Activated CD8-positive, alpha-beta memory T cell treated with anti-CD3 and anti-CD28 coated beads, Interleukin-2, amount 50 U/mL, for 4 hours (primary cell): ENCODE results near the gene SLC17A5.
"Not testable (repeated sequence)": the region's sequence is repeated elsewhere in the genome, so short reads cannot be mapped to it uniquely, and the experiment has no call there.

Experiments used
- DNase-seq: peaks from one replicate; pipeline ENCODE4 v3.0.0-alpha.2; 2020

SLC17A5 gene

DNA sequence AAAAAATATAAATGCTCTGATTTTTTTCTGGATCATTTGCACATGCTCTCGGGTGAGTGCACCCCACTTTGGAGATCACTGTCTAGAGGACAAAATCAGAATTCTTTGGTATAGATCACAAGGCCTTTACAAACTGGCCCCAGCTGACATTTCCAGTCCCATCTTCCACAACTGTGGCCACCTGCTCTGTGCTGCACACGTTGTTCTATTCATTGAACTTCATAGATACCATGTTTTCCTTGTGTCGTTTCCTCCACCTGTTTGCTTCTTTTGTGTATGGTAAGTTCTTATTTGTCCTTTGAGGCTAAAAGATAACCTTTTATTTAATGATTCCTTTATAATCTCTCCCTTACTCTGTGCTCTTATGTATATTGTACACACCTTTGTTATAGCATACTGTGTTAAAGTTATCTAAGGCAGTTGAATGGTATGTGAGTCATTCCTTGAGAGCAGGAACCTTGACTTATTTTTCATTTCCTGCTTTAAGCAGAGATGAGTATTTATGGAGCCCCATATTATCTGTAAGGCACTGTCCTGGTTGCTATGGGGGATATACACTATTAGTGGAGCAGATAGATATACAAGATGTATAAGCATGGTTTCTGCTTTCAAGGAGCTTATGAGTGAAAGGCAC, 12.0 kb upstream of the SLC17A5 start:
- no peak for DNase-seq

DNA sequence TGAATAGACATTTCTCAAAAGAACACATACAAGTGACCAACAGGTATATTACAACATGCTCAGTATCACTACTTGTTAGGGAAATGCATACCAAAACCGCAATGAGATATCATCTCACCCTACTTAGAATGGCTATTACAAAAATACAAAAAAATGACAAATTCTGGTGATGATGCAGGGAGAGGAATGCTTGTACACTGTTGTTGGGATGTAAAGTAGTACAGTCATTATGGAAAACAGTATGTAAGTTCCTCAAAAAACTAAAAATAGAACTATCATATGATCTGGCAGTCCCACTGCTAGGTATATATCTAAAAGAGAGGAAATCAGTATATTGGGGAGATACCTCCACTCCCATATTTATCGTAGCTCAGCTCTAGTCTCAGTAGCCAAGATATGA, 10.9 kb upstream of the SLC17A5 start:
- DNase-seq = no peak

DNA sequence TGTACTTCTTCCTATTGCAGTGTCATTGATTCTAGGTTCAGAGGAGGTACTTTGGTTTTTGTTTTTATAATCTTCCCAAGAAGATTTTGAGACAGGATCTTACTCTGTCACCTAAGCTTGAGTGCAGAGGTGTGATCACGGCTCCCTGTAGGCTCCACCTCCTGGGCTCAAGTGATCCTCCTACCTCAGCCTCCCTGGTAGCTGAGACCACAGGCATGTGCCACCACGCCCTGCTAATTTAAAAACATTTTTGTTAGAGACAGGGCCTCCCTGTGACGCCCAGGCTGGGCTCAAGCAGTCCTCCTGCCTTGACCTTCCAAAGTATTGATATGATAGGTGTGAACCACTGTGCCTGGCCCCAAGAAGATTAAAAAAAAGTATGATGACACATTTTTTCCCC, 3.4 kb upstream of the SLC17A5 start:
- DNase-seq = no peak

DNA sequence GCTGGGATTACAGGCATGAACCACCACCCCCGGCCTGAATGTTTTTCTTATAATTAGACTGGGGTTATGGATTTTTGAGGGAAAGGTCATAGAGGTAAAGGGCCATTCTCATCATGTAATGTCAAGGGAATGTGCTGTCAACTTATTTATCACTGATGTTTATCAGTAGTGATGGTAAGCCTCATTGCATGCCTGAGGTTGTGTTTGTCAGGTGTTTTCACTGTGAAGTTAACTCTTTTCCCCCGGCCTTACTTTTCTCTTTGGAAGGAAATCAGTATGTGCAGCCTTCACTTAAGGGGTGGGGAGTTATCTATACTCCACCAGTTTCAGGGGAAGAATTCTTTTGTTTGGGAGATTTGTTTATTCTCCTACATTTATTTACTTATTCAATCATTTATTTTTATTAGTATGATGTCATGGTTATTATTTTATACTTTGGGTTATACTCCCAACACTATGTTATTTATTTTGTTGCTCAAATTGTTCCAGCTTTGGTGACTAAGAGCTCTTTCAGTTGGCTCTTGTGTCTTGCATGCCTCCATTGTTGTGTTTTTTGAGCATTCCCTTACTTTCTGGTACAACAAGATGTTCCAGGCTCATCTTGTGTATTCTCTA, 2.8 kb upstream of the SLC17A5 start:
- no peak for DNase-seq

DNA sequence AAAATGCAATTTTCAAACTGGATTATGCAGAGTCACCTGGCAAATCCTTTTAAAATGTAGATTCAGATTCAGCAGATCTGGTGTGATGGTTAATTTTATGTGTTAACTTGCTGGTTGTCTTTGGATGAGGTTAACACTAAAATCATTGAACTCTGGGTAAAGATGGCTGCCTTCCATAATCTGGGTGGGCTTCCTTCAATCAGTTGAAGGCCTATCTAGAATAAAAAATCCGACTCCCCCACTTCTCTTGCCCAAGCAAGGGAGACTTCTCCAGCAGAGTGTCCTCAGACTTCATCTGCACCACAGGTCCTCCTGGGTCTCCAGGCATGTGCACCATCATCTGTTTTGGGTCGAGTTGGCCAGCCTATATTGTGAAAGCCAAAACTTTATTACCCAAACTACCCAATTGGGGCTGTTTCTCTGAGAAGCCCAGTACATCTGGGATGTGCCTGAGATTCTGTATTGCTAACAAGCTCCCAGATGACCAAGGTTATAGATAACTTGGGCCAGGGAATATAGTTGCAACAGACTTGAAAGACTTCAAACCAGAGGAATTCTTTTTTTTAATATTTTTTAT, 1.6 kb upstream of the SLC17A5 start:
- DNase-seq = no peak

DNA sequence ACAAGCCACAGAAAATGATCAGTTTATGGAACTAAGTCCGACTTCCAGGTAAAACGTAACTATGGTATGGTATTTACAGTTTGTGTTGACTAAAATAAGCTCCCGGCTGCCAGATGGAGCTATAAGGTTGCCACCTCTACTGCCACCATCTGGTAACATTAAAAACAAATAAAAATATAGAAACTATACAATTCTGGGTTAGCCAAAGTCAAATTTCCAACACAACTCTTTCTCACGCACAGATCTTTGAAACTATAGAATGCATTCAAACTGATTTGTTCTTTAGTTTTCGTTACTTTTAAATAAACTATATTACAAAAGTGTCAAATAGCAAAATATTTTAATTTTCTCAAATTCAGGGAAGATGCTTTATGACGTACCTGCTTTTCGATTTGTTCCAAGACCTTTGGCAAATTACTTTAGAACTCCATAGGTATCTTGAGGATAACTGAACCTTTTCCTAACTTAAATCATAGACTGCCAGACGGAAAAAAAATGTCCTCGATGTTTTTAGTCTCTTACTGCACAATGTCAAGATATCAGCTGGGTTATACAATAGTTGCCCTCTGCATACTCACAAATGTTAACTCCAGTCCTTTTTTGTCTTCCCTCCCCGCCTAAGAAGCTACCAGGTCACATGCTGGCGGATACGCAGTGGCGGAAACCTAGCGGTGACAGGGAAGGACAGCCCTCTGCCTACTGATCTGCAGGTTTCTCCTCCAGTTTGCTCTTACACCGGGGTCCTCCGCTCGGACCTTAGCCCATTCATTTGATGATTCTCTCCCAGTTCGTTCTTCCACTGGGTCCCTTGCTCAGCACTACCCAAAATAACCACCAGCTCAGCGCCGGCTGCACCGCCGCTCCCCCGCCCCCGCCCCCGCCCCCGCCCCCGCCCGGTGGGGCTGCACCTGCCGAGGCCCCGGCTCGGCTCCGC, 888 bp downstream of the SLC17A5 start:
- DNase-seq = peak; percentile 48

DNA sequence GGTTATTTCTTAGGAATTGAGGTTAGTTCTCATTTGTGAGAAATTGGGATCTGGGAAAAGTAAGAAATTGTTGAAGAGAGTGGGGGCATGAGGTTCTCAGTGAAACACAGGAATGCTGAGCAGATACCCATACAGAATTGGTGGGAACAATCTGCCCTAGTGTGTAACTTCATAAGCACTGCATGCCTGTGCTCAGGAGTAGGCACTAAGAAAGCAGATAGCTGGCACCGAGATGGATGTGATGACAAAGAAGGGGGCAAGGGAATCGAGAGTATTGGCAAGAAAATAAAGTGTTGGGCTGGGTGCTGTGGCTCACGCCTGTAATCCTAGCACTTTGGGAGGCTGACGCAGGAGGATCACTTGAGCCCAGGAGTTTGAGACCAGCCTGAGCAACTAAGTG, 4.0 kb downstream of the SLC17A5 start:
- DNase-seq = no peak

DNA sequence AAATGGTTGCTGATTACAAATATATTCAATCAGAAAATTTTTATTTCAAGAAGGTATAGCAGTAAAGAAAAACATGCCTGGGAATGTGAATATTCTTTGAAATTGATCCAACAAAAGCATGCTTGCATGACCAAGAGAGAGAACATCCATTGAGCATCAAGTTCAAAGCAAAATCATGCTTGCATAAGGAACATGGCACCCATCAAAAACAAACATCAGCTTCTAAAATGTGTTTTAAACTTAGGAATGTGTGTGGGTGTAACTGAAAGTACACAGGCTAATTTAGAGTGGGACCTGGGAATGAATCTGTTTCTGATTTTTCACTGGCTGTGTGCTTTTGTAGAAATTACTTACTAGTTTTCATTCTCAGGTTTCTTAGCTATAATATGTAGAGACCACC, 5.6 kb downstream of the SLC17A5 start:
- no peak for DNase-seq

DNA sequence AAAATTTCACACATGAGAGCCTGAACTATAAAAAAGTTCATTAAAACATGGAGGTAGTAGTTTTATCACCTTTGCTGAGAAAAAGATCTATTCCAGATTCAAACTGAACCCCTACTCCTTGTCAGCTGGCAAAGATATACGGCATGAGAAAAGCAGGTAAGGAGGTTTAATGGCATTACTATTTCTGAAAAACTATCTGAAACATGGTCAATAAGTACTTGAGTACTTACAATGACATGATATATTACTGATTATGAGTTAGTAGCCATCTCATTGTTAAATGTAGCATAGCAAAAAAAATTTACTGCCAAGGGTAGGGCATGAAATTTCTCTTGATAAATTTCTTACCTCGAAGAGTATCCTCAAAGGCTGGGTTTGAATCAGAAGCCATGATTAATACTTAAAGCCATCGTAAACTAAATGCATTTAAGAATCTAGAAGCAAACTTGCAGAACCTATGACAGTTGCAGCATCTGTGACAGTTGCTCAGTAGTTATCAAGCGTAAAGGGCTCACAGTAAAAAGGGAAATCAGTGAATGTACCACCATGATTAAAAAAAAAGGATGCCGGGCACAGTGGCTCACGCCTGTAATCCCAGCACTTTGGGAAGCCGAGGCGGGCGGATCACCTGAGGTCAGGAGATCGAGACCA, 8.7 kb downstream of the SLC17A5 start:
- no peak for DNase-seq

DNA sequence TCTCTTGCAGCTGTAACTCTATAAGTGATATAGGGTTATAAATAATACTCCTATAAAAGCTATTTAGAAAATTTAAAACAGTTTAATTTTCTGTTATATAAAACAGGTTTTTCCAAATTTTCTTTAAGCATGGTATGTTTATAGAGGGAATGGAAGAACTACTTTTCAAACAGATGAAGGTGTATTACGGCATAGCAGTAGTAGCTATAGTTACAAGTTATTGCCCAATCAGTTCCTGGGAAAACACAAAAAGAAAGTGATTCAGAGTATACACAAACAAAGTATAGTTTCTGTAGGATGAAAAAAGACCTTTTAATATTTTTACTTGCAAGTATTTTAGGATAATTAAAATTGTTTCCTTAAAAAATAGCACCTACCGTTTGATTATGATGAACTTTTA, 9.8 kb downstream of the SLC17A5 start:
- DNase-seq = no peak

DNA sequence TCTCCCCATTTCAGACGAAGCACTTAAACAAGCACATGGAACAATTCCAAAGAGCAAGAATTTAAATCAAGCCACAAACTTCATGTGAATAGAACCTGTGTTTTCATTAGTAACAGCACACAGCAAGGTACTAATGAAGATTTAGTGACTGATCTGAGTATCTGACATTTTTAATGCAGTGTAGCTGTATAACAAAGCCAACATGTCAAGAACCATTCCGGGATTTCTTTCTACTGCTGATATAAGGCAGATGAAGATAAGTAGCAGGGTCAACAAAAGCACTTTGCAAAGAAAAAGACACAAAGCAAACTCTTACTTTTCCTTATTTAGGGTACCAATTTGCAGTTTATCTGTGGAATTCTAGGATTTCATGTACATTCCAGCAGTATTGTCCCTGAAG, 11.3 kb downstream of the SLC17A5 start:
- no peak for DNase-seq

DNA sequence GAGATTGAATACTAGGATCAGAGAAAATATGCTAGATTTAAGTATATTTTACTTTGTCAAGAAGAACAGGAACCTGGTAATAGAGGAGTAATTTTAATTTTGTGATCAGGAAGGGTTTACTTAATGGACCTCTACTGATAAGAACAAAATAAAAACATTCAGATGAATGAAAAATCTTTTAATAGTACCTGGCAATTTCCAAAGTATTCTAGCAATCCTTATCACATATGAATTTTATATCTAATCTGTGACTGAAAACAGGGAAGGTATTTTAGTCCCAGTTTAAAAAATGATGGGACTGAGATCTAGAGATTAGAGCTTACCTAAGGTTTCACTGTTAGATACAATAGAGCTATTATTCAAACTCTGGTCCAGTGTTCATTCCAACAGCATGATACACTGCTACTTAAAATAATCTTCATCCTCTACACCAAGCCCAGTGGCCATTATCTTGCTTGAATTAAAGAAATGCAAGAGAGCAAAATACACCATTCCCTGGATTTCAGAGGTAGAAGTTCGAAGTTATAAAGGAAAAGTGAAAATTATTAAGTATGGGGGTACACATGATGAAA, 13.5 kb downstream of the SLC17A5 start:
- no peak for DNase-seq

DNA sequence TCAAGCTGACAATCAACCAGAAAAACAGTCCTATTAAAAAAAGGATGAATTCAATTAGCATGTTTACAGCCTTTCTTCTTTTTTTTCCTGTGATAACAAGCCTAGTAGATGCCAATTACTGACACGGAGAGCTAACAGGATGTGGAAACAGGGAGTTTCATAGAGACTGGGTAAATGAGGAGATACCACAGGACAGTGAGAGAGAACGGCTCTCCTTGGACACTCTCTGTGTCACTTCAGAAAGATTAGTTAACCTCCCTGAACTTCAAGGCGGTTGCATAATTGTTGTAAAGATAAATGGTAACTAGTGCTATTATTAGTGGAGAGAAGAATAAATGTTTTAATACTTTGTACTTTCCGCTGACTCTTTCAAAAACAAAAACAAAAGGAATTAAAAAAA, 14.8 kb downstream of the SLC17A5 start:
- DNase-seq = no peak

DNA sequence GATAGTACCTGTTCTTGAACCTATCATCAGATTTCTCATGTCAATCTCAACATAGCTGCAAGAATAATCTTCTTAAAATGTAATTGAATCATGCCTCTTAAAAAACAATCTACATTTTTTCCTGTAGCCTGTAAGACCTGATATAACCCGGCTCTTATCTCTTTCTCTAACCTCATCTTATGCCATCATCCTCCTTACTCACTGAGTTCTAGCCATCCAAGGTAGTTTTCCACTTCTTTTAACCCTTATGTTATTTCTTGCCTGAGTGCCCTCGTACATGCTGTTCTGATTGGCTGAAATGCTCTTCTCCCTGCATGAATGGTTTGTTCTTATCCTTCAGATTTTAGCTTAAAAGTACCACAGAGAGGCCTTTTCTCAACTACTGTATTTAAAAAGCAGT, 16.4 kb downstream of the SLC17A5 start:
- no peak for DNase-seq

DNA sequence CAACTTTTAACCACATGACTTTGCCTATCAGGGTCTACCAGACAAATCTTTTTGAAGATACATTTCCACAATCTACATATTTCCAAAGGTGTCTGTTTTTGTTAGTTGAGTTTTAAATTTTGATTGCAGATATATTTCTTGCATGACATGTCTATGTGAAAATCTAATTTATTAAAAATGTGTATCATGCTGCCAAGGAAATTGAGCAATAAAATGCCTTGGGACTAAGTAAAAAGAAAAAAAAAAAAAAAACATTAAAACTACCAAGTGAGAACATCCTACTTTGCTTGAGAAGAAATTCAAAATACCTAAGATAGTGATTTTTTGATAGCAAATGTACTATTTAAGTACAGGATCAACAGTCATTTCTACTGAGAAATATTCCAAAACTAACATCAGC, 17.7 kb downstream of the SLC17A5 start:
- no peak for DNase-seq

DNA sequence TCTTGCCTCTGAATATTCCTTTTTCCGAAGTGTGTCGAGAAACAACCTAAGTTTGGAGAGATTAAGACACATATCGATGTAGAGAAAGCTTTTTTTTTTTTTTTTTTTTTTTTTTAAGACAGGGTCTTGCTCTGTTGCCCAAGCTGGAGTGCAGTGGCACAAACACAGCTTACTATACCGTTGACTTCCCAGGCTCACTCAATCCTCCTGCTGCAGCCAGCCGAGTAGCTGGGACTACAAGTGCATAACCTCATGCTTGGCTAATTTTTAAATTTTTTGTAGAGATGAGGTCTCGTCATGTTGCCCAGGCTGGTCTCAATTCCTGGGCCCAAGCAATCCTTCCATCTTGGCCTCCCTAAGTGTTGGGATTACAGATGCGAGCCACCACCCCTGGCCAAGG, 21.4 kb downstream of the SLC17A5 start:
- no peak for DNase-seq

DNA sequence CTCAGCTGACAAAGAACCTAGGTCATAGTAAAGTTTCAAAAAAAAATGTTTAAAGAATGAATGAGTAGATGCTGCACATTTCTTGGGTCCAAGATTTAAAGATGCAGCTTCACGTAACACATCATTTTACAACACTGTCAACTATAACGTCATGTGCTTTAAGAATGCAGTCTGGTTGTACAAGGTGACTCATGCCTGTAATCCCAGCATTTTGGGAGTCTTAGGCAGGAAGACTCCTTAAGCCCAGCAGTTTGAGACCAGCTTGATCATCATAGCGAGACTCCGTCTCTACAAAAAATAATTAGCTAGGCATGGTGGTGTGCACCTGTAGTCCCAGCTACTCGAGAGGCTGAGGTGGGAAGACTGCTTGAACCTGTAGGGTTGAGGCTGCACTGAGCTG, 21.9 kb downstream of the SLC17A5 start:
- no peak for DNase-seq

DNA sequence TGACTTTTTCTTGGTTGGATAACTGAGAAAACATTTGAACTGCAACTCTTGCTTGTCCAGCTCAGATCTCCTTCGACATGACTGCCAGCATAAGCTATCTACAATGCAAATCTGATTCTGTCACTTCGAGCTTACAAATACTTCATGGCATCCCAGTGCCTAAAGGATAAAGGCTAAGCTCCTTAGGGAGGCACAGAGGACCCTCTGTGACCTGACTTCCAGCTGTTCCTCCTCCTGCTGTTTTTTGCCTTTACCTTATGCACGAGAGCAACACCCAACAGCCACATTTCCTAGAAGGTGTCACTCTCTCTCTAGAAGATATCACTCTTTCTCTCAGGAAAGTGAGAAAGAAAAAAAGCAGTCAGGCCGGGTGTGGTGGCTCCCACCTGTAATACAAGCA, 23.4 kb downstream of the SLC17A5 start:
- DNase-seq = no peak

DNA sequence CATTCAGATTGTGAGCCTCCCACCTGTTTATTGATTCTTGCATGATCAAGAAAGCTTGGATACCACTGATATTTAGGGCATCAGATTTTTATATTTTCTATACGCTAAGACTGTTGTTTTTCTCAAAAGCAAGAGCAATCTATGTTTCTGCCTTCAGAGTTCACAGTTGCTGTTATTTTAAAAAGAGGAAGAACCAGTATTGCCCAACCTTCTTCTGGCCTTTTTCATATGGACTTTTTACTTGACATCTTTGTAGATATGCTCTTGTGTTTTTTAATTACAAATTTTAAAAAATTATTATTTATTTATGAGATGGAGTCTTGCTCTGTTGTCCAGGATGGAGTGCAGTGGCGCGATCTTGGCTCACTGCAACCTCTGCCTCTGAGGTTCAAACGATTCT, 28.9 kb downstream of the SLC17A5 start:
- DNase-seq = no peak

DNA sequence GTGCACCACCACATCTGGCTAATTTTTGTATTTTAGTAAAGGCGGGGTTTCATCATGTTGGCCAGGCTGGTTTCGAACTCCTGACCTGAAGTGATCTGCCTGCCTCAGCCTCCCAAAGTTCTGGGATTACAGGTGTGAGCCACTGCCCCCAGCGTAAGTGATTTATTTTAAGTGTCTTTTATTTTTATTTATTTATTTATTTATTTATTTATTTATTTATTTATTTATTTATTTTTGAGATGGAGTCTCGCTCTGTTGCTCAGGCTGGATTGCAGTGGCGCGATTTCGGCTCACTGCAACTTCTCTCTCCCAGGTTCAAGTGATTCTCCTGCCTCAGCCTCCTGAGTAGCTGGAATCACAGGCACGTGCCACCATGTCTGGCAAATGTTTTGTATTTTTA, 30.3 kb downstream of the SLC17A5 start:
- DNase-seq = not testable (repeated sequence)

DNA sequence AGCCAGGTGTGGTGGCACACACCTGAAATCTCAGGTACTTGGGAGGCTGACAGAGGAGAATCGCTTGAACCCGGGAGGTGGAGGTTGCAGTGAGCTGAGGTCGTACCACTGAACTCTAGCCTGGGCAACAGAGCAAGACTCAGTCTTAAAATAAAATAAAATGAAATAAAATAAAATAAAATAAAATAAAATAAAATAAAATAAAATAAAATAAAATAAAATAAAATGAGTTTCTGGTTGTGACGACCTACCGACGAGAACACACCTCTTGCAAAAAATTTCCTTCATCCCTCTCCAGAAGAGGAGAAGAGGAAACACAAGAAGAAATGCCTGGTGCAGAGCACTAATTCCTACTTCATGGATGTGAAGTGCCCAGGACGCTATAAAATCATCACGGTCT, 35.7 kb downstream of the SLC17A5 start:
- DNase-seq = not testable (repeated sequence)

DNA sequence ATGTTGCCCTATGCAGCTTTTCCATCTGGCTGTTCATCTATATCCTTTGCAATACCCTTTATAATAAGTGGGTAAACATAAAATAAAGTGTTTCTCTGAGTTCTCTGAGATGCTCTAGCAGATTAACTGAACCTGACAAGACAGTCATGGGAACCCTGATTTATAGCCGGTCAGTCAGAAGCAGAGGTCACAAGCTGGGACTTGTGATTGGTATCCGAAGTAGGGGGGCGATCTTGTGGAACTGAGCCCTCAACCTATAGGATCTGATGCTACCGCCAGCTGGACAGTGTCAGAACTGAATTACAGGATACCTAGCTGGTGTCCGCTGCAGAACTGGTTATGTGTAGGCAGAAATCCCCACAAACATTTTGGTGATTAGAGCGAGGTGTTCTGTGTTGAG, 39.0 kb downstream of the SLC17A5 start:
- no peak for DNase-seq
